Activated B cell treated with CpG ODN at 0.5 μM for 24 hours (primary cell): ENCODE data around the gene ODR4. TPM values are rescaled to one million over a fixed set of nuclear protein-coding genes. Genes with fewer than 3 reads are reported as not detected.
A peak's percentile ranks its signal among the peaks of the same experiment; 100 is the strongest.
"Not testable (repeated sequence)": the region's sequence is repeated elsewhere in the genome, so short reads cannot be mapped to it uniquely, and the experiment has no call there.

ENCODE experiments used
- ATAC-seq: fragments of 200-7000 bp; cut with Tn5 transposase; one replicate; pipeline ENCODE4 v1.10.0; 2021; ENCODE audit warnings: low read depth, mild to moderate bottlenecking, moderate library complexity
- CTCF ChIA-PET: fragments of 350-600 bp; sonication (Branson Sonifier 250); formaldehyde crosslinking; loops from one replicate; lab custom pipeline; 2021; ENCODE audit warnings: antibody characterized with exemption; lab: Charles Lee
- POLR2A ChIA-PET: fragments of 350-600 bp; sonication (Branson Sonifier 250); formaldehyde crosslinking; loops from one replicate; lab custom pipeline; 2021; ENCODE audit warnings: antibody characterized with exemption; lab: Charles Lee
- DNase-seq: peaks from one replicate; pipeline ENCODE4 v3.0.0; 2022
- H3K27ac Mint-ChIP-seq: one replicate; pipeline ENCODE4 v1.8.0; 2020; ENCODE audit warnings: mixed read lengths
- H3K27me3 Mint-ChIP-seq: one replicate; pipeline ENCODE4 v1.8.0; 2021; ENCODE audit warnings: mixed read lengths
- H3K36me3 Mint-ChIP-seq: one replicate; pipeline ENCODE4 v1.8.0; 2021; ENCODE audit warnings: low read depth, mixed read lengths
- H3K4me1 Mint-ChIP-seq: one replicate; pipeline ENCODE4 v1.8.0; 2021; ENCODE audit warnings: mixed read lengths
- H3K4me3 Mint-ChIP-seq: one replicate; pipeline ENCODE4 v1.8.0; 2020; ENCODE audit warnings: mild to moderate bottlenecking, mixed read lengths
- H3K9me3 Mint-ChIP-seq: one replicate; pipeline ENCODE4 v1.8.0; 2020; ENCODE audit warnings: mixed read lengths
- intact Hi-C: fragments of 100-400 bp; cut with micrococcal nuclease; formaldehyde crosslinking; loops from one replicate; pipeline ENCODE4 v1.15.1; 2024
- total RNA-seq: library from RNA; stranded (reverse); gene quantifications from 2 replicates; pipeline ENCODE4 v1.2.3, GENCODE V29; 2022
- TF ChIP-seq, protein P1 (sequence below): fragments of 200-600 bp; IDR thresholded peaks from one replicate; pipeline ENCODE4 v1.8.0; 2022; ENCODE audit warnings: antibody characterized with exemption, mild to moderate bottlenecking

ODR4 gene
- total RNA-seq, 1 donor from 2014 or later = 15.6 TPM

DNA sequence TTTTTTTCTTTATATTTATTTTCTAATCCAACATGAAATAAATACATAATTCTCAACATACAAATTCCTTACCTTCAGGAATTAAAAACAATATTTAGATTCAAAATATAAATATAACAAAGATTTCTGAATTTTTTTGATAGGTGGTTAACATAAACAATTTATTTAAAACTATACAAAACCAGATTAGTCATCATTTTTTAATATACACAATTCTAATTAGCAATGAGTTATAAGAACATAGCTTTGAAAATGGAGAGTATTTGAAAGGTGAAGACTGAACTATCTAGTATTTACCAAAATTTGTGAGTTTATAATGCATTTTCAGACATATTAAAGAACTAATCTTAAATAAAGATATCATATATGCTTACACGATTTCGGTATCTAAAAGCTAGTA lies 38.1 kb upstream of the ODR4 start:
- intact Hi-C loops = loop anchor here (1.0 to 10.0 kb wide), 3 partner anchors 8 to 1033 kb away; no protein-coding TSS in a partner anchor
- no peaks in the 10 kb centered on the region for H3K9me3 Mint-ChIP-seq
- H3K27ac Mint-ChIP-seq = no peak overlapping the region
- POLR2A ChIA-PET = no interaction called here
- H3K4me3 Mint-ChIP-seq = no peak overlapping the region
- DNase-seq = no peak
- H3K36me3 Mint-ChIP-seq = peaks cover 76% of the 10 kb centered on the region
- H3K4me1 Mint-ChIP-seq = no peaks in the 10 kb centered on the region
- TF ChIP-seq, protein P1, sequence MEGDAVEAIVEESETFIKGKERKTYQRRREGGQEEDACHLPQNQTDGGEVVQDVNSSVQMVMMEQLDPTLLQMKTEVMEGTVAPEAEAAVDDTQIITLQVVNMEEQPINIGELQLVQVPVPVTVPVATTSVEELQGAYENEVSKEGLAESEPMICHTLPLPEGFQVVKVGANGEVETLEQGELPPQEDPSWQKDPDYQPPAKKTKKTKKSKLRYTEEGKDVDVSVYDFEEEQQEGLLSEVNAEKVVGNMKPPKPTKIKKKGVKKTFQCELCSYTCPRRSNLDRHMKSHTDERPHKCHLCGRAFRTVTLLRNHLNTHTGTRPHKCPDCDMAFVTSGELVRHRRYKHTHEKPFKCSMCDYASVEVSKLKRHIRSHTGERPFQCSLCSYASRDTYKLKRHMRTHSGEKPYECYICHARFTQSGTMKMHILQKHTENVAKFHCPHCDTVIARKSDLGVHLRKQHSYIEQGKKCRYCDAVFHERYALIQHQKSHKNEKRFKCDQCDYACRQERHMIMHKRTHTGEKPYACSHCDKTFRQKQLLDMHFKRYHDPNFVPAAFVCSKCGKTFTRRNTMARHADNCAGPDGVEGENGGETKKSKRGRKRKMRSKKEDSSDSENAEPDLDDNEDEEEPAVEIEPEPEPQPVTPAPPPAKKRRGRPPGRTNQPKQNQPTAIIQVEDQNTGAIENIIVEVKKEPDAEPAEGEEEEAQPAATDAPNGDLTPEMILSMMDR = no peak
- no peak for ATAC-seq
- CTCF ChIA-PET = no interaction called here
- H3K27me3 Mint-ChIP-seq = no peaks in the 10 kb centered on the region

DNA sequence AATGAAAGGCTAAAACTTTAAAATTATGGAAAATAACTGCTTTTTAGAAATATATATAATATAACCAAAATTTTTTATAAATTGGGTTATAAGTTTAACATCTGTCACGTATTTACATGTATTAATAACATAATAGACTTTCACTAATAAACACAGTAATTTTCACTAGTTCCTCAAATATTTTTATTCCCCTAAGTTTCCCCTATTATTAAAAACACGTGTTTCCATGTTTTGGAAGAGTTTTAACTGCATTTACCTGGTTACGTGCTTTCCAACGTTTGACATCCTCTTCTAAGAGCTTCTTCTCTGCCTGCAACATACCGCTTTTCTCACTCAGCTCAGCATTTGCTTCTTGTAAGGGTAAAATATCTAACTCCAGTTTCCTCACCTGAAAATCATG lies 34.9 kb upstream of the ODR4 start:
- Mint-ChIP-seq H3K36me3 (peaks cover 77% of the 10 kb centered on the region), H3K4me3 (no peak overlapping the region), H3K27ac (no peak overlapping the region), H3K27me3 (no peaks in the 10 kb centered on the region), H3K4me1 (no peaks in the 10 kb centered on the region), H3K9me3 (no peaks in the 10 kb centered on the region)
- ChIA-PET POLR2A (no interaction called here), CTCF (no interaction called here)
- ATAC-seq = no peak
- TF ChIP-seq, protein P1 = no peak
- intact Hi-C loops = no loop called here
- DNase-seq = no peak

DNA sequence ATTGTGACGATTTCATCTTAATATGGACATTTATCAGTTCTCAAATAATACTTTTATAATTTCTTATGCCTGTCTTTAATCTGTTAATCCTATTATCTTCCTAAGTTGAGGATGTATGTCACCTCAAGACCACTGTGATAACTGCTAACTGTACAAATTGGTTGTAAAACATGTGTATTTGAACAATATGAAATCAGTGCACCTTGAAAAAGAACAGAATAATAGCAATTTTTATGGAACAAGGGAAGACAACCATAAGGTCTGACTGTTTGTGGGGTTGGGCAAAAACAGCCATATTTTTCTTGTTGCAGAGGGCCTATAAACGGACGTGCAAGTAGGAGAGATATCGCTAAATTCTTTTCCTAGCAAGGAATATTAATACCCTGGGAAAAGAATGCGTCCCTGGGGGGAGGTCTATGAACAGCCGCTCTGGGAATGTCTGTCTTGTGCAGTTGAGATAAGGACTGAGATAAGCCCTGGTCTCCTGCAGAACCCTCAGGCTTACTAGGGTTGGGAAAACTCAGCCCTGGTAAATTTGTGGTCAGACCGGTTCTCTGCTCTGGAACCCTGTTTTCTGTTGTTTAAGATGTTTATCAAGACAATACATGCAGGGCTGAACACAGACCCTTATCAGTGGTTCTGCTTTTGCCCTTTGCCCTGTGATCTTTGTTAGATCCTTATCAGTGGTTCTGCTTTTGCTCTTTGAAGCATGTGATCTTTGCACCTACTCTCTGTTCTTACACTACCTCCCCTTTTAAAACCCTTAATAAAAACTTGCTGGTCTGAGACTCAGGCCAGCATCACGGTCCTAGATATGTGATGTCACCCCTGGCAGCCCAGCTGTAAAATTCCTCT lies 27.6 kb upstream of the ODR4 start:
- not testable (repeated sequence) for ATAC-seq

DNA sequence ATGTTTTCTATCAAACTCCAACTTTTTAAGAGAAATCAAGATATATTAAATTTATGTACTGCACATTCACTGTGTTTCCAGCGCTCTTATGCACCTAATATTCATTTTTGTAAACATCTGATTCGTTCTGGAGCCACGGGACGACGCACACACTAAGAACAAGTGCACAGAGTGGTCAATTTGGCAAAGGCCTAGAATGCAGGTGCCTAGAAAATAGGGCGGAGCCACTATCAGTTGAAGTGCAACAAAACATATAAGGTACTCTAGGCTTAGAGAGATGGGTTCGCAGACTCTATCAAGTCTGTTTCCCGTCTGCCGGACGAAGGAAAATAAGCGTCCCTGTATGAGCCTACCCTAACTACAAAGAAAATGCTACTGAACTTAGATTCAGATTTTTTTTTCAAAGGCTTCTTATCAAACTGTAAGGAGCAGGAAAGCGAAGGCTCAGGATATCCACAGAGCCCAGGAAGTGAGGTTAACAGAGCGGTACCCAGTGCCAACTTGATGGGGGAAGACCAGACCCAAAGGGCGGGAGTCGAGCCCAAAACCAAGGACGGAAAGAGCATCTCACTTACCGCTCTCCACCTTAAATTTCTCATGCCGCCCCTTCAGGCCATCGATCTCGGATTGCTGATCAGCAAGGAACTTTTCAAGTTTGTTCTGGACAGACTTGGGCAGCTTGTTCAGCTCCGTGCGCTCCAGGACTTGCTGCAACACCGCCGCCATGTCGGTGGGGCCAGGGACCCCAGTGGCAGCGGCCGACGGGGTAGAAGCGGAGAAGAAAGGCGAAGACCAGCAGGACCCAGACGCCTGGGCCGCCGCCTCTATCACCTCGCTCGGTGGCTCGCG lies 1.1 kb upstream of the ODR4 start:
- intact Hi-C loops = loop anchor here (1.0 to 5.0 kb wide), 7 partner anchors 37 to 1619 kb away; partner anchors contain the start of genes IVNS1ABP, RNF2 and SWT1
- H3K27ac Mint-ChIP-seq = peak overlapping the region; percentile 92
- TF ChIP-seq, protein P1 = no peak
- H3K4me3 Mint-ChIP-seq = peak overlapping the region; percentile 92
- H3K4me1 Mint-ChIP-seq = peaks cover 31% of the 10 kb centered on the region
- DNase-seq (no peak), ATAC-seq (no peak)
- peaks cover 43% of the 10 kb centered on the region for H3K36me3 Mint-ChIP-seq
- no peaks in the 10 kb centered on the region for H3K27me3 Mint-ChIP-seq
- H3K9me3 Mint-ChIP-seq = no peaks in the 10 kb centered on the region
- POLR2A ChIA-PET = interaction anchor here (0.6 to 1.4 kb wide), 11 partner anchors 11 to 1620 kb away, joined by 3 to 14 read pairs (median 3); partner anchors contain the start of genes EDEM3, IVNS1ABP, NIBAN1 and RNF2
- CTCF ChIA-PET = interaction anchor here (0.7 to 1.2 kb wide), 11 partner anchors 11 to 1569 kb away, joined by 3 to 6 read pairs (median 3); partner anchors contain the start of gene NIBAN1

More for the DNA sequence above, 27.6 kb upstream of the ODR4 start:
- CTCF ChIA-PET, POLR2A ChIA-PET, H3K4me1 Mint-ChIP-seq, H3K27me3 Mint-ChIP-seq, DNase-seq, H3K9me3 Mint-ChIP-seq, intact Hi-C loops, H3K27ac Mint-ChIP-seq, H3K4me3 Mint-ChIP-seq: not testable (repeated sequence)
- H3K36me3 Mint-ChIP-seq = peaks cover 85% of the 10 kb centered on the region

DNA sequence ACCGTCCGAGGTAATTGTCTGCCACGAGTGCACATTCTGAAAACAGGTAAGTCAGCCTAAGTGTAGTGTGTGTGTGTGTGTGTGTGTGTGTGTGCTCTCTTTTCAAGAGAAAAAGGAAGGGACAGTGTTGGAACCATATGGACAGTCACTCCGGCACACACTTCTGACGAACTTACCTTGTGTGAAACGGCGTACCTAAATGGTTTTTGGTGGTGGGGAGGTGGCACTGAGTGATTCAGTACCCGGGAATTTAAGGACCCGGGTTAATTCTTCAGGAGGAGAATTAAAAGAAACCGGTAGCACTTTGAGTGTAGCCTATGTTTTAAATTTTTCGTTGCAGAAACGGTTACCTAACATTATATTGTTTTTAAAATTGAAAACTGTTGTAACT lies 286 bp downstream of the ODR4 start:
- Mint-ChIP-seq H3K27ac (peak overlapping the region; percentile 92), H3K9me3 (no peaks in the 10 kb centered on the region), H3K36me3 (peaks cover 41% of the 10 kb centered on the region), H3K4me1 (peaks cover 30% of the 10 kb centered on the region), H3K27me3 (no peaks in the 10 kb centered on the region), H3K4me3 (peak overlapping the region; percentile 92)
- no peak for DNase-seq
- CTCF ChIA-PET = interaction anchor here (1.0 to 1.2 kb wide), 8 partner anchors 9 to 682 kb away, joined by 3 to 6 read pairs (median 4); no protein-coding TSS in a partner anchor
- peak; percentile 4 for ATAC-seq
- intact Hi-C loops = loop anchor here (1.0 kb wide), 6 partner anchors 682 to 1621 kb away; partner anchors contain the start of genes IVNS1ABP, RNF2 and SWT1
- POLR2A ChIA-PET = interaction anchor here (1.1 to 1.4 kb wide), 4 partner anchors 10 to 1621 kb away, joined by 3 to 14 read pairs (median 4); partner anchors contain the start of genes EDEM3, SWT1 and TRMT1L
- TF ChIP-seq, protein P1 = no peak
